GM12864 (cell line): ENCODE measurements around the gene PILRB.
"Not testable (repeated sequence)": the region's sequence is repeated elsewhere in the genome, so short reads cannot be mapped to it uniquely, and the experiment has no call there.

Source experiments
- DNase-seq: peaks from one replicate; pipeline ENCODE4 v3.0.0-alpha.2; 2011; ENCODE audit warnings: low read depth
- H3K4me3 ChIP-seq: 2 replicates; pipeline ENCODE4 v1.5.1; 2011; ENCODE audit warnings: mild to moderate bottlenecking, low read depth, low read length, control low read depth
- CTCF ChIP-seq: IDR thresholded peaks from 2 replicates; pipeline ENCODE4 v1.5.1; 2011; ENCODE audit warnings: low read depth, mild to moderate bottlenecking, moderate library complexity, low read length, control low read depth, inconsistent platforms; ENCODE audit errors: missing control alignments

PILRB gene

GRCh38 chr7:100358027-100358856, at the start of gene PILRB:
Gene PILRB (plus strand): TSS chr7:100358117. CDS start chr7:100358303, 186 bp downstream.
- H3K4me3 ChIP-seq = no peak within 1 kb of the TSS
- TF ChIP-seq CTCF = peak; percentile 35

DNA sequence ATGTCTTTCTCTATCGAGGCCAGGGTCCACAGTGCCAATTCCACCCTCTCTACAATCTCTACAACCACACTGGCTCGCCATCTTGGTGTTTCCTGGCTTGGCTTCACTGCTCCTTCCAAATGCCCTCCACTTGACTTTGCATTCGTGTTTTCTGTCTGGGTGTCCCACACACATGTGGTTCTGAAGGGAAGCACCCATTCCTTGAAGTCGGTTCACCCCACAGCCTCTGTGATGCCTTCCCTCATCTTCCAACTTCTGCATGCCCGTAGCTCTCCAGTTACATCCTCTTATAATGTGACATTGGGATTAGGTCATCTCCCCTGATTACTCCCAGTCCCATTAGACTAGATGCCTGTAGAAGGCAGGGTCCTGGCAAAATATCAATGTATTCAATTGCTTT, 39.6 kb upstream of the PILRB start:
- not testable (repeated sequence) for DNase-seq, H3K4me3 ChIP-seq

More at GRCh38 chr7:100358027-100358856, at the start of gene PILRB:
- DNase-seq = no peak

GRCh38 chr7:100321648-100322047, 36.3 kb upstream of the PILRB start:
- DNase-seq, H3K4me3 ChIP-seq: not testable (repeated sequence)

DNA sequence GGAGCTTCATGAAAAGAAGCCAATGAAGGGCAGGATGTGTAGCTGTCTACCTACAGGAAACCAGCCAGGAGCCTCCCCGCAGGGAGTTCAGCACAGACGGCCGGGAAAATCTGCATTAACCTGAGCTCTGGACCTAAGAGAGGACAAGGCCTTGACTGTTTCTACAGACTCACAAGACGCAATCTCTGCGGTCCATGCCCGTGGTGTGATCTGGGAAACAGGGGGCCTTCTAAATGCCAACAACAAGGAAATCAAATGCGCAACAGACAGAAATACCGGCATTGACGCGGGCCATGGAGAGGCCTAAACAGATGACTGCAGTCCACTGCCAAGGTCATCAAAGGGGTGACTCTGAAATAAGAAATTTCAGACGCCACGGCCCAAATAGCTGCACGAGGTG, 33.7 kb upstream of the PILRB start:
- DNase-seq, H3K4me3 ChIP-seq: not testable (repeated sequence)

GRCh38 chr7:100325671-100326070, 32.2 kb upstream of the PILRB start:
- DNase-seq, H3K4me3 ChIP-seq: not testable (repeated sequence)

GRCh38 chr7:100326914-100327313, 31.0 kb upstream of the PILRB start:
- DNase-seq, H3K4me3 ChIP-seq: not testable (repeated sequence)

DNA sequence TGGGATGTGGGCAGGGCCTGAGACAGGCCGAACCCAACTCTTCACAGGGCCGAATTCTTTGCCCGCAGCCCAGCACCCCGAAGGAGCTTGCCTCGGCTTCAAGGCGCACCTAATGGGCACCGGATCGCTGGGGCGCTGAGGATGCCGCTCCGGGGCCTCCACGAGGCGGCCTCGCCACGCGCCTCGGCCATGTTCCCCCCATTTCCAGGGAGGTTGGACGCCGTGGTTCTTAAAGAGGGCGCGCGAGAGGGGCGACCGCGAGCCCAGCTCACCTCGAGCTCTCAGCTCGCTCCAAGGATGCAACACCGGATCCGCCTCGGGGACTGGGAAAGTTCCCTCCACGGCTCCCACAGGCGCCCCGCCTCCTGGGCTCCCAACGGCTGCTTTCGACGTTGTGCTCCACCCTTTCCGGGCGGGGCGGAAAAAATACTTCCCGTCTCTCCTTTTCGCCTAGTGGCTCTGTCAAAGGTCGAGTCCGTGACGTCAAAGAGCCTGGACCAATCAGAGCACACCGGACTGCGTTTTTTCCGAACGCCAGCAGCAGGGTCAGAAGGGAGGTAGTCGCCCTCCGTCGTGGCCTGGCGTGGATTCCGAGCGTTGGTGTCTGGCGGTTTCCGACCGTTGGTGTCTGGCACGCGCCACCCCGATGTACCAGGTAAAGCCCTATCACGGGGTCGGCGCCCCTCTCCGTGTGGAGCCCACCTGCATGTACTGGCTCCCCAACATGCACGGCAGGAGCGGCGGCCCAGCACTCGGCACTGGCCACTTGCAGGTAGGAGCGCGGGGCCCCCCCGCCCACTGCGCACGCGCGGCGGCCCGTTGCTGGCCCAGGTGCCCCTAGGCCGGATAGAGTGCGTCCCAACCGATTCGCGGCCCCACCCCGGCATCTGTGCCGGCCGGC, 22.1 kb upstream of the PILRB start:
- H3K4me3 ChIP-seq = peak overlapping the region; percentile 63
- peak; percentile 85 for DNase-seq

DNA sequence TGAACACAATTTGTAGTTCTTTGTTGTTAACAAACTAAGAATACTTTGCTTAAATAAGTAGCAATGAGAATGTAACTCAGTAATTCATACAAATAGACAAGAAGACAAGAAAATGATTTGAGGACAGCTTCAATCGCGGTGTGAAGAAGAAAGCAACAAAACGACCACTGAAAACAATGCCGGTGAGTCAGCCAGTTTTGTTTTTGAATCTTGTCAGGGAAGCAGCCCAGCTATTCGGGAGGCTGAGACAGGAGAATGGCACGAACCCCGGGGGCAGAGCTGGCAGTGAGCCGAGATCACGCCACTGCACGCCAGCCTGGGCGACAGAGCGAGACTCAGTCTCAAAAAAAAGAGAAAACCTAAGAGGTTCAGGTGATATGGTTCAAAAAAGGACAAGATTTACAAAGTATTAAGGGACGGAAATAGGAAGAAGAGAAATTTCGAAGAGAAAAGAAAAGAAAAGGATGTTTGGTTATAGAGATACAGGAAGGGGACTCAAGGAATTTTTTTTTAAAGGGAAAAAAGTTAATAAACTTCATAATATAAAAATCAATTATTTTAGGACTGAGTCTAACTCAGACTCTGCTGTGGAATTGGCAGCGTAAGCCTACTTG, 19.7 kb upstream of the PILRB start:
- not testable (repeated sequence) for DNase-seq, H3K4me3 ChIP-seq

GRCh38 chr7:100341286-100341685, 16.6 kb upstream of the PILRB start:
- DNase-seq, H3K4me3 ChIP-seq: not testable (repeated sequence)

DNA sequence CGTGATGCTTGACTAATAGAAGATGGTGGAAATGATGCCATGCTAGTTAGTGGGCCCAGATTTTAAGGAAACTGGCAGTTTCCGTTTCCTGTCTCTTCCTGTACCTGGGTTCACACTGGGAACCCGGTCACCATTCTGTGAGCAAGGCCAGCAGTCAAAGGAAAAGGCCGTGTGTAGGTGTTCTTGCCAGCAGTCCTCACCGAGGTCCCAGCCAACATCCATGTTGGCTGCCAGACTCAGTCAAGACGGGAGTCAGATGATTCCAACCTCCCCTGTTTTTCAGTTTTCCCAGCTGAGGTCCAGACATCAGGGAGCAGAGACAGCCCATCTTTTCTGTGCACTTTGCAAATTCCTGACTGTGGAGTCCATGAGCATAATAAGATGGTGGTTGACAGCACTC, 15.2 kb upstream of the PILRB start:
- DNase-seq = no peak
- no peak overlapping the region for H3K4me3 ChIP-seq
- no peak for TF ChIP-seq CTCF

DNA sequence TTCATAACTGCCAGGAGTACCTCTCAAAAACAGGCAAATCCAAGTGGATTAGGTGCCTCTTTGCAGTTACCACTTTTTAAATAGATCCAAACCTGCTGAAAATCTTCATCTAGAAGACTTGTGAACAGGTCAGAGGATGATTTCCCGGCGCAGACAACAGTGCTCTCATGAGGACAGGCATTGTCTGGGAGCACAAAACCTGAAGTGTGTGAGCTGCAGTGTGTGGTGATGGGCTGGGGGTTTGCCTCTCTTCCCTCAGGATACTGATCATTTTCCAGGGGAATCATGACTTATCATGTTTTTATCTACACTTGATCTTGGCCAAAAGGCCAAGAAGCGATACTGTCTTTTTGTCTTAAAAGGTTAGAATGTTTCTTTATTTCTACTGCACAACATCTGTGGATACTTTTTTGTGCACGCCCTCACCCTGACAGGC, 13.8 kb upstream of the PILRB start:
- not testable (repeated sequence) for DNase-seq, H3K4me3 ChIP-seq
